ENCODE measurements around the gene DCAKD. TPM values are rescaled to one million over a fixed set of nuclear protein-coding genes. Genes with fewer than 3 reads are reported as not detected.

DCAKD gene
- total RNA-seq, 1 experiment from 2014 or later: 31.9 TPM

GRCh38 chr17:45011767-45012166 lies 39.7 kb downstream of the DCAKD start:
- intact Hi-C loops (cut with micrococcal nuclease): no loop called here
- Histone ChIP-seq H3K4me2 (ENCODE audit: low read length) (no peak overlapping the region), H3K27me3 (ENCODE audit: insufficient read depth, low read length) (no peaks in the 10 kb centered on the region), H3K9me2 (ENCODE audit: insufficient read depth) (no peaks in the 10 kb centered on the region), H3K36me3 (ENCODE audit: control insufficient read depth in 1 of 2, insufficient read depth in 2 of 2, low read length in 2 of 2) (no peaks in the 10 kb centered on the region), H3K27ac (ENCODE audit: low read depth, low read length) (no peak overlapping the region), H3K4me3 (replicated peaks in 1 of 2; ENCODE audit: low read depth in 1 of 2, low read length in 2 of 2) (no peak overlapping the region), H3K9me3 (ENCODE audit: control insufficient read depth in 1 of 2, insufficient read depth in 1 of 2, low read depth in 1 of 2, low read length in 2 of 2) (no peaks in the 10 kb centered on the region), H3K4me1 (ENCODE audit: control insufficient read depth in 1 of 2, insufficient read depth in 2 of 2, low read length in 2 of 2) (peaks cover 0 to 5% of the 10 kb centered on the region in 2 experiments; a peak in 2 of 4 replicates), H3K9ac (ENCODE audit: low read length) (no peak overlapping the region), H2AFZ (ENCODE audit: low read depth, low read length, poor library complexity, severe bottlenecking) (no peak overlapping the region), H3K79me2 (ENCODE audit: insufficient read depth, low read length) (no peaks in the 10 kb centered on the region), H4K20me1 (ENCODE audit: insufficient read depth) (no peaks in the 10 kb centered on the region)
- POLR2A ChIA-PET: interaction anchor here (0.6 to 0.7 kb wide), 2 partner anchors 8 to 43 kb away, joined by 4 read pairs; partner anchors contain the start of gene C1QL1
- ATAC-seq: no peak
- RAD21 ChIA-PET (ENCODE audit: low non-redundant PET in 1 of 2, low total read pairs in 2 of 2, uncharacterized antibody in 2 of 2, unreplicated experiment in 2 of 2): no interaction called here
- no TSS peak for BruUV-seq (replicated peaks)
- CTCF ChIA-PET: interaction anchor here (1.2 kb wide), 2 partner anchors 11 to 38 kb away, joined by 3 to 4 read pairs; no protein-coding TSS in a partner anchor
- TF ChIP-seq EZH2phosphoT487 (IDR thresholded peaks at IDR 0.05; ENCODE audit: borderline replicate concordance) (no peak), SP1 (IDR thresholded peaks at IDR 0.05; ENCODE audit: low read depth) (no peak), POLR2AphosphoS5 (IDR thresholded peaks at IDR 0.05; ENCODE audit: low read depth, low read length) (no peak), EGR1 (IDR thresholded peaks at IDR 0.05; ENCODE audit: low read depth) (no peak), CBX3 (IDR thresholded peaks at IDR 0.05; ENCODE audit: low read depth) (no peak), ZNF274 (IDR thresholded peaks at IDR 0.05; ENCODE audit: low read depth, low read length) (no peak), ZBTB33 (IDR thresholded peaks at IDR 0.05; ENCODE audit: extremely low read depth, insufficient replicate concordance, low read length) (no peak), JUND (IDR thresholded peaks at IDR 0.05) (no peak), CEBPB (IDR thresholded peaks at IDR 0.05; ENCODE audit: low read depth) (no peak), ELF1 (IDR thresholded peaks at IDR 0.05; ENCODE audit: borderline replicate concordance, low read depth) (no peak), SRF (IDR thresholded peaks at IDR 0.05; ENCODE audit: low read depth) (no peak)
- TF ChIP-seq, protein P1, sequence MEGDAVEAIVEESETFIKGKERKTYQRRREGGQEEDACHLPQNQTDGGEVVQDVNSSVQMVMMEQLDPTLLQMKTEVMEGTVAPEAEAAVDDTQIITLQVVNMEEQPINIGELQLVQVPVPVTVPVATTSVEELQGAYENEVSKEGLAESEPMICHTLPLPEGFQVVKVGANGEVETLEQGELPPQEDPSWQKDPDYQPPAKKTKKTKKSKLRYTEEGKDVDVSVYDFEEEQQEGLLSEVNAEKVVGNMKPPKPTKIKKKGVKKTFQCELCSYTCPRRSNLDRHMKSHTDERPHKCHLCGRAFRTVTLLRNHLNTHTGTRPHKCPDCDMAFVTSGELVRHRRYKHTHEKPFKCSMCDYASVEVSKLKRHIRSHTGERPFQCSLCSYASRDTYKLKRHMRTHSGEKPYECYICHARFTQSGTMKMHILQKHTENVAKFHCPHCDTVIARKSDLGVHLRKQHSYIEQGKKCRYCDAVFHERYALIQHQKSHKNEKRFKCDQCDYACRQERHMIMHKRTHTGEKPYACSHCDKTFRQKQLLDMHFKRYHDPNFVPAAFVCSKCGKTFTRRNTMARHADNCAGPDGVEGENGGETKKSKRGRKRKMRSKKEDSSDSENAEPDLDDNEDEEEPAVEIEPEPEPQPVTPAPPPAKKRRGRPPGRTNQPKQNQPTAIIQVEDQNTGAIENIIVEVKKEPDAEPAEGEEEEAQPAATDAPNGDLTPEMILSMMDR (IDR thresholded peaks at IDR 0.05 in 2 of 3, conservative IDR thresholded peaks at IDR 0.05 in 1 of 3; ENCODE audit: borderline replicate concordance in 1 of 3, insufficient read depth in 1 of 3, low read depth in 2 of 3, low read length in 2 of 3): no peak
- DNase-seq (ENCODE audit: low read depth, low spot score): no peak
